ENCODE data around the gene MASP2. TPM values are rescaled to one million over a fixed set of nuclear protein-coding genes. Genes with fewer than 3 reads are reported as not detected.
"Not testable (repeated sequence)": the region's sequence is repeated elsewhere in the genome, so short reads cannot be mapped to it uniquely, and the experiment has no call there.

MASP2 gene
- total and polyA plus RNA-seq, 5 donors = not detected

- WGBS = 90% methylated on average over 18 of the region's 18 CpGs
- no peak overlapping the region for H3K4me3 ChIP-seq (ENCODE audit: low read length)
Observed at GRCh38 chr1:11067716-11068599, 20.9 kb upstream of the MASP2 start.

GRCh38 chr1:11065796-11066195 lies 18.8 kb upstream of the MASP2 start:
- 100% methylated on average over 1 of the region's 1 CpG for WGBS
- H3K9me3 ChIP-seq (ENCODE audit: control insufficient read depth, low read length) = no peaks in the 10 kb centered on the region
- H3K27me3 ChIP-seq (ENCODE audit: control insufficient read depth, insufficient read depth) = no peaks in the 10 kb centered on the region
- H3K27ac ChIP-seq (ENCODE audit: low read length) = no peak overlapping the region
- no peak for DNase-seq
- intact Hi-C loops (cut with DNase I) = no loop called here
- no peak overlapping the region for H3K4me3 ChIP-seq (ENCODE audit: low read length)
- no peak for ATAC-seq
- H3K4me1 ChIP-seq (ENCODE audit: control insufficient read depth, insufficient read depth, low read length) = no peaks in the 10 kb centered on the region

More at GRCh38 chr1:11067716-11068599, 20.9 kb upstream of the MASP2 start:
- ATAC-seq = no peak
- Histone ChIP-seq H3K9me3 (ENCODE audit: control insufficient read depth, low read length) (no peaks in the 10 kb centered on the region), H3K4me1 (ENCODE audit: control insufficient read depth, insufficient read depth, low read length) (no peaks in the 10 kb centered on the region), H3K27me3 (ENCODE audit: control insufficient read depth, insufficient read depth) (no peaks in the 10 kb centered on the region), H3K27ac (ENCODE audit: low read length) (no peak overlapping the region)
- DNase-seq = no peak
- intact Hi-C loops (cut with DNase I) = no loop called here

- Histone ChIP-seq H3K4me3 (ENCODE audit: low read length) (no peak overlapping the region), H3K27ac (ENCODE audit: low read length) (no peak overlapping the region), H3K9me3 (ENCODE audit: control insufficient read depth, low read length) (no peaks in the 10 kb centered on the region), H3K4me1 (ENCODE audit: control insufficient read depth, insufficient read depth, low read length) (no peaks in the 10 kb centered on the region), H3K27me3 (ENCODE audit: control insufficient read depth, insufficient read depth) (no peaks in the 10 kb centered on the region)
- WGBS = 97% methylated on average over 3 of the region's 3 CpGs
- intact Hi-C loops (cut with DNase I) = no loop called here
- no peak for DNase-seq
- no peak for ATAC-seq
Observed at GRCh38 chr1:11064942-11065341, 17.9 kb upstream of the MASP2 start.

- DNase-seq; ATAC-seq; H3K4me3 ChIP-seq (ENCODE audit: low read length); H3K27me3 ChIP-seq (ENCODE audit: control insufficient read depth, insufficient read depth); H3K27ac ChIP-seq (ENCODE audit: low read length); intact Hi-C loops (cut with DNase I); H3K4me1 ChIP-seq (ENCODE audit: control insufficient read depth, insufficient read depth, low read length); H3K9me3 ChIP-seq (ENCODE audit: control insufficient read depth, low read length): not testable (repeated sequence)
- WGBS = 85% methylated on average over 18 of the region's 18 CpGs
Observed at GRCh38 chr1:11063937-11064537, 17.0 kb upstream of the MASP2 start.

- Histone ChIP-seq H3K4me1 (ENCODE audit: control insufficient read depth, insufficient read depth, low read length) (no peaks in the 10 kb centered on the region), H3K27me3 (ENCODE audit: control insufficient read depth, insufficient read depth) (no peaks in the 10 kb centered on the region), H3K9me3 (ENCODE audit: control insufficient read depth, low read length) (no peaks in the 10 kb centered on the region), H3K4me3 (ENCODE audit: low read length) (no peak overlapping the region), H3K27ac (ENCODE audit: low read length) (no peak overlapping the region)
- DNase-seq (no peak), ATAC-seq (no peak)
- WGBS = 62% methylated on average over 3 of the region's 3 CpGs
- intact Hi-C loops (cut with DNase I) = no loop called here
Observed at GRCh38 chr1:11062965-11063401, 15.9 kb upstream of the MASP2 start.

- no peak for DNase-seq
- intact Hi-C loops (cut with DNase I) = no loop called here
- no peak overlapping the region for H3K27ac ChIP-seq (ENCODE audit: low read length)
- ATAC-seq = no peak
- H3K4me1 ChIP-seq (ENCODE audit: control insufficient read depth, insufficient read depth, low read length) = no peaks in the 10 kb centered on the region
- H3K27me3 ChIP-seq (ENCODE audit: control insufficient read depth, insufficient read depth) = no peaks in the 10 kb centered on the region
- H3K4me3 ChIP-seq (ENCODE audit: low read length) = no peak overlapping the region
- no peaks in the 10 kb centered on the region for H3K9me3 ChIP-seq (ENCODE audit: control insufficient read depth, low read length)
- WGBS = 64% methylated on average over 5 of the region's 5 CpGs
Observed at GRCh38 chr1:11061652-11062365, 14.8 kb upstream of the MASP2 start.

- peak; percentile 93 to 98 (median 96) for DNase-seq
- ATAC-seq = peak; percentile 98 to 99
- Histone ChIP-seq H3K4me3 (ENCODE audit: low read length) (peak within 1 kb of the TSS; percentile 79), H3K9me3 (ENCODE audit: control insufficient read depth, low read length) (no peaks in the 10 kb centered on the region), H3K27ac (ENCODE audit: low read length) (peak within 1 kb of the TSS; percentile 63), H3K27me3 (ENCODE audit: control insufficient read depth, insufficient read depth) (no peaks in the 10 kb centered on the region), H3K4me1 (ENCODE audit: control insufficient read depth, insufficient read depth, low read length) (no peaks in the 10 kb centered on the region)
- under 1% methylated on average over 83 of the region's 83 CpGs for WGBS
- intact Hi-C loops (cut with DNase I) = no loop called here
Observed at GRCh38 chr1:11059968-11060830, 13.2 kb upstream of the MASP2 start, which contains the start of gene SRM. TSS of gene SRM (minus strand) at chr1:11060018. CDS start at chr1:11059943, 75 bp downstream.

- H3K9me3 ChIP-seq (ENCODE audit: control insufficient read depth, low read length) = no peaks in the 10 kb centered on the region
- 2% methylated on average over 69 of the region's 72 CpGs for WGBS
- ATAC-seq (peak in 1 of 2 donors; percentile 13), DNase-seq (peak in 1 of 3 donors; percentile 70)
- intact Hi-C loops (cut with DNase I) = no loop called here
- no peak overlapping the region for H3K27ac ChIP-seq (ENCODE audit: low read length)
- H3K4me3 ChIP-seq (ENCODE audit: low read length) = peak overlapping the region; percentile 79
- no peaks in the 10 kb centered on the region for H3K4me1 ChIP-seq (ENCODE audit: control insufficient read depth, insufficient read depth, low read length)
- no peaks in the 10 kb centered on the region for H3K27me3 ChIP-seq (ENCODE audit: control insufficient read depth, insufficient read depth)
Observed at GRCh38 chr1:11059155-11059967, 12.3 kb upstream of the MASP2 start.

- H3K27ac ChIP-seq (ENCODE audit: low read length) = no peak overlapping the region
- H3K4me3 ChIP-seq (ENCODE audit: low read length) = peak overlapping the region; percentile 79
- no peaks in the 10 kb centered on the region for H3K27me3 ChIP-seq (ENCODE audit: control insufficient read depth, insufficient read depth)
- no peaks in the 10 kb centered on the region for H3K4me1 ChIP-seq (ENCODE audit: control insufficient read depth, insufficient read depth, low read length)
- ATAC-seq = no peak
- no peak for DNase-seq
- intact Hi-C loops (cut with DNase I) = no loop called here
- WGBS = 55% methylated on average over 28 of the region's 28 CpGs
- no peaks in the 10 kb centered on the region for H3K9me3 ChIP-seq (ENCODE audit: control insufficient read depth, low read length)
Observed at GRCh38 chr1:11058595-11059154, 11.6 kb upstream of the MASP2 start.
